Urothelium cell line (cell line): ENCODE measurements around the gene SLC22A15.
"Not testable (repeated sequence)": the region's sequence is repeated elsewhere in the genome, so short reads cannot be mapped to it uniquely, and the experiment has no call there.

Source experiments
- DNase-seq: peaks from one replicate; pipeline ENCODE4 v3.0.0; 2011; ENCODE audit warnings: low spot score, mixed read lengths
- FAIRE-seq: peaks from 2 replicates; lab custom pipeline; 2011; peaks lifted over from hg19 to GRCh38; lab: Jason Lieb, UNC

Gene SLC22A15

GRCh38 chr1:115980998-115981993, 5.0 kb downstream of the SLC22A15 start:
- FAIRE-seq (peak; percentile 58), DNase-seq (peak; percentile 71)

- FAIRE-seq: no peak
- no peak for DNase-seq
Measured at GRCh38 chr1:115982400-115982799, 6.1 kb downstream of the SLC22A15 start.

GRCh38 chr1:115983584-115983983, 7.3 kb downstream of the SLC22A15 start:
- DNase-seq (no peak), FAIRE-seq (peak; percentile 89)

- FAIRE-seq (no peak), DNase-seq (no peak)
Measured at GRCh38 chr1:115987623-115988022, 11.3 kb downstream of the SLC22A15 start.

- no peak for FAIRE-seq
- DNase-seq: no peak
Measured at GRCh38 chr1:115988953-115989352, 12.6 kb downstream of the SLC22A15 start.

- DNase-seq: no peak
- FAIRE-seq: no peak
Measured at GRCh38 chr1:115989699-115990098, 13.4 kb downstream of the SLC22A15 start.

GRCh38 chr1:115991909-115992308, 15.6 kb downstream of the SLC22A15 start:
- DNase-seq: no peak
- no peak for FAIRE-seq

- FAIRE-seq, DNase-seq: not testable (repeated sequence)
Measured at GRCh38 chr1:115997921-115998320, 21.6 kb downstream of the SLC22A15 start.

GRCh38 chr1:116001739-116002487, 25.6 kb downstream of the SLC22A15 start:
- DNase-seq: no peak
- FAIRE-seq: peak; percentile 32

GRCh38 chr1:116002781-116003420, 26.6 kb downstream of the SLC22A15 start:
- FAIRE-seq: no peak
- DNase-seq: no peak

GRCh38 chr1:116003823-116004222, 27.5 kb downstream of the SLC22A15 start:
- no peak for DNase-seq
- FAIRE-seq: no peak

GRCh38 chr1:116006486-116006964, 30.2 kb downstream of the SLC22A15 start:
- FAIRE-seq (no peak), DNase-seq (no peak)

- FAIRE-seq: no peak
- DNase-seq: no peak
Measured at GRCh38 chr1:116008656-116009390, 32.5 kb downstream of the SLC22A15 start.

GRCh38 chr1:116012716-116013115, 36.4 kb downstream of the SLC22A15 start:
- FAIRE-seq: no peak
- no peak for DNase-seq

GRCh38 chr1:116015679-116016078, 39.4 kb downstream of the SLC22A15 start:
- DNase-seq: no peak

GRCh38 chr1:116018007-116018406, 41.7 kb downstream of the SLC22A15 start:
- DNase-seq: no peak

More at GRCh38 chr1:116015679-116016078, 39.4 kb downstream of the SLC22A15 start:
- no peak for FAIRE-seq

GRCh38 chr1:116019653-116020253, 43.4 kb downstream of the SLC22A15 start:
- FAIRE-seq (no peak), DNase-seq (no peak)

More at GRCh38 chr1:116018007-116018406, 41.7 kb downstream of the SLC22A15 start:
- FAIRE-seq: no peak

GRCh38 chr1:116020668-116021272, 44.5 kb downstream of the SLC22A15 start:
- DNase-seq: peak; percentile 75
- peak; percentile 44 for FAIRE-seq

GRCh38 chr1:116024626-116025025, 48.3 kb downstream of the SLC22A15 start:
- DNase-seq (no peak), FAIRE-seq (no peak)
